ENCODE data around the gene RIF1. TPM values are rescaled to one million over a fixed set of nuclear protein-coding genes. Genes with fewer than 3 reads are reported as not detected.

RIF1 gene, protein sequence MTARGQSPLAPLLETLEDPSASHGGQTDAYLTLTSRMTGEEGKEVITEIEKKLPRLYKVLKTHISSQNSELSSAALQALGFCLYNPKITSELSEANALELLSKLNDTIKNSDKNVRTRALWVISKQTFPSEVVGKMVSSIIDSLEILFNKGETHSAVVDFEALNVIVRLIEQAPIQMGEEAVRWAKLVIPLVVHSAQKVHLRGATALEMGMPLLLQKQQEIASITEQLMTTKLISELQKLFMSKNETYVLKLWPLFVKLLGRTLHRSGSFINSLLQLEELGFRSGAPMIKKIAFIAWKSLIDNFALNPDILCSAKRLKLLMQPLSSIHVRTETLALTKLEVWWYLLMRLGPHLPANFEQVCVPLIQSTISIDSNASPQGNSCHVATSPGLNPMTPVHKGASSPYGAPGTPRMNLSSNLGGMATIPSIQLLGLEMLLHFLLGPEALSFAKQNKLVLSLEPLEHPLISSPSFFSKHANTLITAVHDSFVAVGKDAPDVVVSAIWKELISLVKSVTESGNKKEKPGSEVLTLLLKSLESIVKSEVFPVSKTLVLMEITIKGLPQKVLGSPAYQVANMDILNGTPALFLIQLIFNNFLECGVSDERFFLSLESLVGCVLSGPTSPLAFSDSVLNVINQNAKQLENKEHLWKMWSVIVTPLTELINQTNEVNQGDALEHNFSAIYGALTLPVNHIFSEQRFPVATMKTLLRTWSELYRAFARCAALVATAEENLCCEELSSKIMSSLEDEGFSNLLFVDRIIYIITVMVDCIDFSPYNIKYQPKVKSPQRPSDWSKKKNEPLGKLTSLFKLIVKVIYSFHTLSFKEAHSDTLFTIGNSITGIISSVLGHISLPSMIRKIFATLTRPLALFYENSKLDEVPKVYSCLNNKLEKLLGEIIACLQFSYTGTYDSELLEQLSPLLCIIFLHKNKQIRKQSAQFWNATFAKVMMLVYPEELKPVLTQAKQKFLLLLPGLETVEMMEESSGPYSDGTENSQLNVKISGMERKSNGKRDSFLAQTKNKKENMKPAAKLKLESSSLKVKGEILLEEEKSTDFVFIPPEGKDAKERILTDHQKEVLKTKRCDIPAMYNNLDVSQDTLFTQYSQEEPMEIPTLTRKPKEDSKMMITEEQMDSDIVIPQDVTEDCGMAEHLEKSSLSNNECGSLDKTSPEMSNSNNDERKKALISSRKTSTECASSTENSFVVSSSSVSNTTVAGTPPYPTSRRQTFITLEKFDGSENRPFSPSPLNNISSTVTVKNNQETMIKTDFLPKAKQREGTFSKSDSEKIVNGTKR (N-terminal part only)
- 29.8 and 31.4 TPM in 2 replicates for total RNA-seq
- polyA plus RNA-seq (2012): 6.5 TPM

DNA sequence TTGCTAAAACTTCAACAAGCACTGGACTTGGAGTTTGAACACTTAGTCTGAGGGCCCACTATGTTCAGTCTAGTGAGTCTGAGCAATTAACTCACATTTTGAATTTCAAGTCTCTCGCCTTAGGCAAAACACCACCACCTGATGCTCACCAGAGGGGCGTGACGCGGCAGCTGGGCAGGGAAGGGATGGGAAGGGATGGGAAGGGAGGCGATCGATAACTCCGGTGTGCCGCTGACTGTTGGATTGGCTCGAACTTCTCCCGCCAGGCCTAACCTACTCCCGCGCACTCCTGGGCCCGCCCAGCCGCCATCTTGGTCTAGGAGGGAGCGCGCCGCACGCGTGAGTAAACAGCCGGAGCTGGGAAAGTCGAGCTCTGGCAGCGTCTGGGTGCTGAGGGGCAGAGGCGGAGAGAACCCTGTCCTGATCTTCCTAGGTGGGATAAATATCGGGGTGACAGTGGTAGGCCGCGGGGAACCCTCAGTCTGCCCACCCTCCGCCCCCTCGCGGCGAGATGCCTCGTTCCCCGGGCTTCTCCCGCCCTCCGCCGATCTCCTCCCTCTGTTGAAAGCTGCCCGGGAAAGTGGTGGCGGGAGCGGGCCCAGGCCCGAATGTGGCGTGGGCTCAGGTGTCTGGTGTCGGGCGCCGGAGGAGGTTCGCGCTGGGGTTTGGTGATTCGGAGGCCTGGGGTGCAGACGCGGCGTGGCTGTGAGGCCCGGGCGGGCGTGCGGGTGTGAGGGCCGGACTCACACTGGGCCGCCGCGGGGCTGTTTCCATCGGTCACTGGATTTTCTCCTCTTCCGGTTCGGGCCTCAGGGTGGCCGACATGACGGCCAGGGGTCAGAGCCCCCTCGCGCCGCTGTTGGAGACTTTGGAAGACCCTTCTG, at the start of gene RIF1:
Gene RIF1, plus strand, starts transcription at position 302 of the 884 bp plus-strand sequence. Its CDS starts 522 bp downstream, at position 824.
- peak; percentile 97 for DNase-seq (ENCODE audit: low read depth)

DNA sequence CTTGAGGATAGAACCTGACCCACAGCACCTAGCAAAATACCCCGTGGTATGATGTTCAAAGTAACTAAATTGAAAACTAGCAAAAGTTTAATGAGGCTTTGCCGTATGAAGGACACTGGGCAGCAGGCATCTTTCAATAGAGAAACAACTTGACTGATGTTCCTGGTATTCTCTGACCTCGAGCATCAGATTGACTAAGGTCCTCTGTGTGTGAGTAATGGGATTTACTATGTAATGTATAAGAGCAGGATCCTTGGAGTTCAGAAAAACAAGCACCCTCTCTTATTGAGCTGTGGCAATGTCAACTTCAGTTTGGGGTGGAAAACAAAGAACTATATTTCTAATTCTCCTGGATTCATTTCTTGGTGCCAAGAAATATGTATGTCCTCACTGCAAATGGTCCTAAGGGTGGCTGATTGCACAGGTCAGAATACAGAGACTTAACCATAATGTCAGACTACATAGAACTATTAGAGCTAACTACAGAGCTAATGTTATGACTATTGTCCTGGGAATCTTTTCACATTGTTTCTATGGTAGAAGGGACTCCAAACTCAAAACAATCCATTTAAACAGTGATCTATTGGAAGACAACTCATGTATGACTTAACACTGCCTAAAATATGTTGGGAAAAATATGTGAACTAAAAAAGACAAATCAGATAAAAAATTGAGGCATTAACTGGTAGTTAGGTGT, 47.9 kb upstream of the RIF1 start:
- DNase-seq (ENCODE audit: low read depth): no peak

DNA sequence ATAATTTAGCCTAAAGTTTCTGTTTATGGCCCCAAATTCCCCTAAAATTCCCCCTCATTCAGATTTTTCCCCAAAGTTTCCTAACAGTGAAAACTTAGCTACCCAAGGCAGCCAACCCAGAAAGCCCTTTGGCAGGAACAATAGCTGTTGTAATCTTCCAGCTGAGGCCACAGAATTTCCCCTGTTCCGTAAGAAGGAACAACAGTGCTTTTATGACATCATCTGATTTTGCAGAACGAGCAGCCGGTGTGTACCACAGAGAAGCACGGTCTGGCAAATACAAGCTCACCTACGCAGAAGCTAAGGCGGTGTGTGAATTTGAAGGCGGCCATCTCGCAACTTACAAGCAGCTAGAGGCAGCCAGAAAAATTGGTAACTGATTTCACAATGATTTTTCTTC, 46.0 kb upstream of the RIF1 start:
- no peak for DNase-seq (ENCODE audit: low read depth)

DNA sequence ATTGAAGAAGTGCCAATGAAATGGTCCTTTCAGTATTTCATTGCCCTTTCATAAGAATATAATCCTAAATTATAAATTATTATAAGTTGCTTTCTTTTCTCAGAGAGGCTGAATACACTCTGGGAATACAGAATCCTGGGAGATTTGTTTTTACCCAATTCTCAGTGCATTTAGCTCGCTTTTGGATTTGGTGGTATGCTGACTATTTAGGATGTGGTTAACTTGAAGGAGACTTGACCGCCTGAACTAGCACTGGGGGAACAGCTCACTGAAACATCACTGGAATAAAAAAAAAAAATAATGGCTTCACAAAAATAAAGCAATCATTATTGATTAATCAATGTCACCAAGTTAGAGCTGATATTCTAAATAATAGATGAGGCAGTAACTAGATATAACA, 42.1 kb upstream of the RIF1 start:
- peak; percentile 63 for DNase-seq (ENCODE audit: low read depth)

DNA sequence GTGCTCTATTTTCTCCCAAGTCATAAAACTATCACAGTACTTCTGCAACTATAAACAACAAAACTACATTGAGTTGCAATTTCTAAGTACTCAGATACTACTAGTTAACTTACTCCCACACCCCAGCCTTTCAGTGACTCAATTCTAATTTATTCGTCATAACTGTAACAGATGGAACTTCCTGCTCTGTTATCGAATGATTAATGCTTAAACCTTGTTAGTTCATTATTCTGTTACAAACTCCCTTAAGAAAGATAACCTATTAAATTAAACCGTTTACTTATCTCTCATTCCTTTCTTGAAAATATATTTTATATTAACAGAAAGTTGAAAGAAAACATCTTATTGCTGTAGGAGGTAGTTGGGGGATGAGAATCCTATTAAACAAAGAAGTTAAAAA, 35.3 kb upstream of the RIF1 start:
- peak; percentile 53 for DNase-seq (ENCODE audit: low read depth)

DNA sequence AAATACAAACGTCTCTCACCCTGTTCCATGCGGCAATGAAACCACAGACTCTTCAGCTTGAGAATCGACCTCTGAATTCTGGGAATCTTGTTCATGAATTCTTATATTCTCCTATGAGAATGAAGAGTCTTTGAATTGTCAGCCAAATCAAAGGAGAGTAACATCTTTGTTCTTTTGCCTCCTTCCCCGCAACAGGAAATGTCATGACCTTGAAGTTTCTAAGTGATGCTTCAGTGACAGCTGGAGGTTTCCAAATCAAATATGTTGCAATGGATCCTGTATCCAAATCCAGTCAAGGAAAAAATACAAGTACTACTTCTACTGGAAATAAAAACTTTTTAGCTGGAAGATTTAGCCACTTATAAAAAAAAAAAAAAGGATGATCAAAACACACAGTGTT, 30.5 kb upstream of the RIF1 start:
- DNase-seq (ENCODE audit: low read depth): peak; percentile 67

DNA sequence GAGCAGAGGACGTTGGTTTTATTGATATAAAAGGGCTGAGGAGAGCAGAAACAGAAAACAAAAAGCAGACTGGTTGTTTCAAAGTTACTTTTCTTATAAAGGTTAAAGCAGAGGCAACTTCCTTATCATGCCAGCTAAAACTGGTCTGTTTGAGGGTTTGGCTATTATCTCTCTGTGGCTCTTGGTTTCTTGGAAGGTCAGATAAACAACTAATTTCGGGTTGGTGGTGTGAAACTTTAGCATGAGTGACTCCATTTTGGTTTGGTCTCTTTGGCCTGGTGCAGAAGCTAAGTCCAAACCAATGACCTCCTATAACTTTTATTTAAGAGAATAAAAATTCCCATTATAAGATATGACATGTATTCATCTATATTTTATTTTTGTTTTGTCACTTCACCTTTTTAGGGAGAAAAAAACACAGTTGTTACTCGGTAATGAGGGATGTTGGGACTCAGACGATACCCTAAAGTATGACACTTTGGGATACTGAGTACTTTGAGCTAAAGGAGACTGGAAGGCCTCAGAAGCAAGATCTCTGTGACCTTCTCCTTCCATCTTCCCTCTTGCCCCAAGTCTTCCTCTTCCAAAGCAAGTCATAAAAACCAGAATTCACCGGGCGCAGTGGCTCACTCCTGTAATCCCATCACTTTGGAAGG, 29.0 kb upstream of the RIF1 start:
- DNase-seq (ENCODE audit: low read depth): no peak

DNA sequence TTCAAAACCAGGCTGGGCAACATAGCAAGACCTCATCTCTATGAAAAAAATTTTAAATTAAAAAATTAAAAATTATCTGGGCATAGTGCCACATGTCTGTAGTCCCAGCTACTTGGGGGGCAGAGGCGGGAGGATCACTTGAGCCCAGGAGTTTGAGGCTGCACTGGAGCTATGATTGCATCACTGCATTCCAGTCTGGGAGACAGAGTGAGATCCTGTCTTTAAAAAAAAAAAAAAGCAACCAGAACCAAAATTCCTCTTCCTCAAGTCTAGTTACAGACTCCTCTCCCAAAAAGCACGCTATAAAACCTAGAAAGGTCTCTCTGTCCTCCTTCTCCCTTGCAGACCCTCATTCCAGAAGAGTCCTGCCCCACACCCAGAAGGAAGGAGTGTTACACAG, 28.4 kb upstream of the RIF1 start:
- DNase-seq (ENCODE audit: low read depth): peak; percentile 43

DNA sequence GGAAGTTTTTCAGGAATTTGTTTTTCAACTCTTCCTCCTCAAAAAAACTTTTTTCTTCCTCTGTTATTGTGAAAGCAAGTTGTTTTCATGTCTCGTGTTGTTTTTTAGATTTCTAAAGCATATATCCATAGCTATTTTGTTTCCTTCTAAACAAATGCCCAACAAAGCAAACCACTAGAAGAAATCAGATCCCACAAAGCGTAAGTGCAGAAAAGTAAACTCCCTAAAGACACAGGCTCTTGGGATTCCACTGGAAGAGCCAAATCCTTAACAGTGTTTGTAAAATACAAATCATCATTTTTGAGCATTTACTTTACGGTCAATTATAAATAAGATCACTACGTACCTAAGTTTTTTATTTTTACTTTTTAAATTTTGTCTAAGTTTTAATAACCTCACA, 21.7 kb upstream of the RIF1 start:
- no peak for DNase-seq (ENCODE audit: low read depth)

DNA sequence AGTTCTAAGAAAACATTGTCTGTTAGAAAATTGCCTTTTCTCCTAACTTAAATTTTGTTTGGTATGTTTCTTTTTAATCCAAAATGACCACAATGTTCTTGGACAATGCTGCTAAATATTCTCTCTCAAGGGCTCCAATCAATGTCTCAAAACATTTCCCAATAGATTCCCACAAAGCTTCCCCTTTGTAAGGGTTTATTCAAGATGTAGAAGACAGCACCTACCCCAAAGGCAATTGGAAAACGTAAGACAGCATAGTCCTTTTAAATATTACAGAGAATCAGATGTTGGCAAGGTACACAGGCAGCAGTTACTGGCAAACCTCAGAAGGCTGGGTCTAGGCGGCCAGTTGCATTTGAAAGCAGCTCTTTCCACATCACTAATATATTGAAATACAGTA, 18.3 kb upstream of the RIF1 start:
- DNase-seq (ENCODE audit: low read depth): no peak

DNA sequence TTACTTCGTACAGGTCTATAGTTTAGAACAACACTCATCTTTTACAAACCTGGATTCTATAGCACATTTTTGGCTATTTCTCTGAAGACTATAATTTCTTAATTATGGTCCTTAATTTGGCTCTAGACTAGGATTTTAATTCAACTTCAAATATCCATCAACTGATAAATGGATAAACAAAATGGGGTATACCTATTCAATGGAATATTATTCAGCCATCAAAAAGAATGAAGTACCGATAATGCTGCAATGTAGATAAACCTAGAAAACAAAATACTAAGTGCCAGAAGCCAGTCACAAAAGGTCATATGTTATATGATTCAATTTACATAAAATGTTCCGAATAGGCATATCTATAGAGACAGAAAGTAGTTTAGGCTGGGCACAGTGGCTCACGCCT, 15.2 kb upstream of the RIF1 start:
- no peak for DNase-seq (ENCODE audit: low read depth)

DNA sequence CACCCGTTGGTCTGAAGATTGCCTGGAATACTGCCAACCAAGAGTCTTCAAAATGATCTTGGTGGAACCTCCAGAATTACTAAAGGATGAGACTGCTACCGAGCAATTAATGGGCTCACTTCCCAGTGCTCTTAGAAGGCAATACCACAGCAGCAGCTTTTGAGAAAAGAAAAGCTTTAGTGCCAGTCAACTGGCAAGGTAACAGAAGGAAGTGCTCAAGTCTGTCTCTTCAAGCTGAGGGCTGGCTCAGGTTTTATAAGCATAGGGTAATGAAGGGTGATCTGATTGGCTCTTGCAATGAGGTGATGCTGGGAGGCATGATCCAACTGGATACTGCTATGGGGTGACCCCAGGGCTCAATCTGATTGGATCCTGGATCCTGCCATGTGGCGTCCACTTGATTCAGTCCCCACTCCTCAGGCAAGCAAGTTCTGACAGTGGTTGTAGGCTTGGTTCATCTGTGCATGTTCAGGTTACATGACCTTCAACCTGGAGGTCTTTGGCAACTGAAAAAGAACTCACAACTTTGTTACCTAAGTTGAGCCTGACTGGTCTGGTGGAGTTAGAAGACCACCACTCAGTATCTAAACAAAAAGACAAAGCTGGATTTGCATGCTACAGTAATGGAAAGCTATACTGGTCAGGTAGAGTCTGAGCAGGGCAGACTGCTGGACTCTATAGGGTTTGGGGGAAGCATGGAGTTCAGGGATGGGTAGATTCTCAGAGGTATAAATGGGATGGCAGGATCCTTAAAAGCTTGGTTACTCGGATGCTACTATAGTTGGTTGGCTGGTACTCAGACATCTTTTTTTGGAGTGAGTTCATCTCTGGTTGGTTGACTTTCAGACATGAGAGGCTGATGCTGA, 14.0 kb upstream of the RIF1 start:
- no peak for DNase-seq (ENCODE audit: low read depth)

DNA sequence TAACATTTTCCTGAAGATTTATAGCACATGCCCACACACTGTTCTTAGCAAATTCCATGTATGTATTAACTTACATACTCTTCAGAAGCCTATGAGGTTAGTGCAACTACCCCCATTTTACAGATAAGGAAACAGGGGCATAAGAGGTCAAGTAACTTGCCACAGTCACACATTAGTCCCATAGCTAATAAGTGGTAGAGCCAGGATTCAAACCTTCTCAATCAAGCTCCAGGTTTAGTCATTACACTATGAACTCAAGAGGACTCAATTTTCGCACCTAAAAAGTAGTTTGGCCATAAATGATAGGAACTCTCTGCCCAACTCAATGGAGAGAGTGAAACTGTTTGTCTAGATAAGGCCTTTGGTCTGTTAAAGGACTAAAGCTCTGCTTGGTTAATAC, 9.7 kb upstream of the RIF1 start:
- DNase-seq (ENCODE audit: low read depth): no peak

DNA sequence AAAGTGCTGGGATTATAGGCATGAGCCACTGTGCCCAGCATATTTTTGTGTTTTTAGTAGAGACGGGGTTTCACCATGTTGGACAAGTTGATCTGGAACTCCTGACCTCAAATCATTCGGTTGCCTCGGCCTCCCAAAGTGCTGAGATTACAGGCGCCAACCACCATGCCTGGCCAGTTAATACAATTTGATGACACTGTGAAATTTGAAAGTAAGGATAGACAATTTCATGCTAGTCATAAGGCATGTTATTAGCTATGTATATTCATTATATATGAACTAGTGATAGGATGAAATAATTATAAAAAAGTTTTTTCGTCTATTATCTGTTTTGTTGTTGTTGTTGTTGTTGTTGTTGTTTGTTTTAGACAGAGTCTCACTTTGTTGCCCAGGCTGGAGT, 8.6 kb upstream of the RIF1 start:
- no peak for DNase-seq (ENCODE audit: low read depth)

DNA sequence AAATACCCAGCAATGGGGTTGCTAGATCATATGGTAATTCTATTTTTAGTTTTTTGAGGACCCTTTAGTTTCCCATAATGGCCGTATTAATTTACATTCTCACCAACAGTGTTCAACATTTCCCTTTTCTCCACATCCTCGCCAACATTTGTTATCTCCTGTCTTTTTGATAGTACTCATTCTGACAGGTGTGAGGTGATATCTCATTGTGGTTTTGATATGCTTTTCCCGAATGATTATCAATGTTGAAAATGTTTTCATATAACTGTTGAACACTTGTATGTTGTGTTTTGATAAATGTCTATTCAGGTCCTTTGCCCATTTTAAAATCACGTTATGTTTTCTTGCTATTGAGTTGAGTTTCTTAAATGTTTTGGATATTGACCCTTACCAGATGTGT, 5.8 kb upstream of the RIF1 start:
- no peak for DNase-seq (ENCODE audit: low read depth)

DNA sequence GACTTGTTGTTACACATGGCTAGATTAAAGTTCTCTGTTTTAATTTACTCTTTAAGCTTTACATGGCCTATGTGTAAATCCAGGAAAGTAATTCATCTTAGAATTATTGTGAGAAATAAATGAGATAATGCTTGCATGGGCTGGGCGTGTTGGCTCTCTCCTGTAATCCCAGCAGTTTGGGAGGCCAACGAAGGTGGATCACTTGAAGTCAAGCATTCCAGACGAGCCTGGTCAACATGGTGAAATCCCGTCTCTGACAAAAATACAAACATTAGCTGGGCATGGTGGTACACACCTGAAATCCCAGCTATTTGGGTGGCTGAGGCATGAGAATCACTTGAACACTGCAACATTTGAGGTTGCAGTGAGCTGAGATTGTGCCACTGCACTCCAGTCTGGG, 4.3 kb upstream of the RIF1 start:
- no peak for DNase-seq (ENCODE audit: low read depth)

DNA sequence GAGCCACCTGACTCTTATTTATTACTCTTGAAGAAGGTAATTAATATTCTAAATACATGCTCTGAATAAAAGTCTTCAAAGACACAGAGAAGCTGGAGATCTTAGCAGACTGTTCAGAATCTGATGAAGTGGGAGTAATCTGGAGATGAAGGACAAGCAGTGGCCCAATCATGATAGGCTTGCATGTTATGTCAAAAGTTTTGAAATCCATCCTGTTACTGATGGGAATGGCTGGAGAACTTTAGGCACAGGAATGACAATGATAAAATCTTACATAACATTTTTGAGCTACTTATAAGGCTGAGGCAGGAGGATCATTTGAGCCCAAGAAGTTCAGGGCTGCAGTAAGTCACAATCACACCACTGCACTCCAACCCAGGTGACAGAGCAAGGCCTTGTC, 2.4 kb upstream of the RIF1 start:
- no peak for DNase-seq (ENCODE audit: low read depth)

All from myocyte (in vitro differentiated cells).